Activated CD8-positive, alpha-beta memory T cell treated with anti-CD3 and anti-CD28 coated beads for 1 hour (primary cell): ENCODE results near the gene SLC7A14.
"Not testable (repeated sequence)": the region's sequence is repeated elsewhere in the genome, so short reads cannot be mapped to it uniquely, and the experiment has no call there.

Experiments
- DNase-seq, 2 donors: peaks; one replicate each; pipeline ENCODE4 v3.0.0-alpha.2; 2020; ENCODE audit warnings: low read depth in 1 of 2; ENCODE audit errors: extremely low read depth in 1 of 2

The SLC7A14 gene

DNA sequence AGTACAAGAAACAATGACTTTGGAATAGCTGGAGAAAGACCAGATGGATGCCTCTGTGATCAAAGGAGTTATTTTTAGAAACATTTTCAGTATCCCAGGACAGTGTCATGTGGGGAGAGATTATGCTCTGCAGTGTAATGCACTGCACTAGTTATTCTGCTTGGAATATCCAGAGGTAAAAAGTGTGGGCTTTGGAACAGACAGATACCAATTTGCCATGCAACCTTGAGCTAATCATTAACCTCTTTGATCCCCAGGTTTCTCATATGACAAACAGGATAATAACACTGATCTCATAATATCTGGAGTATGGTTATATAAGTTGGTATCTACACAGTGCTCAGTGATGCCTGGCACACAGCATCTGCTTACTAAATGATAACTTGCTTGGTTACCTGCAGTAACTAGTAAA, 12.2 kb upstream of the SLC7A14 start:
- no peak for DNase-seq

DNA sequence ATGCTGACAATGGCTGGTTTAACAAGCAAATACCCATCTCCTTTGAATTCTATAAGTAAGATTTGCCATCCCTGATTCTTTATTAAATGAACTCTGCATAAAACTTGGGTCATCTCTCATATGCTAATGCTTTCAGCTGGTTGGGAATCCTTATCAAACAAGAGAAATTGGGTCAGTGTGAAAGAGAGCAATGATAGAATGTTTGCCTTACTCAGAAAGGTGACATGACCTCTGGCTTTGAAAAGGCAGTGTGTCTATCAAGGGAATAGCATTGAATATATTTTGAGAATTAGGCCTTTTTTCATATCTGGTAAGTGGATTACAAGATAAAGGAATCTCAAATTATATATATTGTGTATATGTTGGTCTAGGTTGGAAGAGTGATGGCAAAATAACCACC, 8.7 kb upstream of the SLC7A14 start:
- DNase-seq, result no peak

DNA sequence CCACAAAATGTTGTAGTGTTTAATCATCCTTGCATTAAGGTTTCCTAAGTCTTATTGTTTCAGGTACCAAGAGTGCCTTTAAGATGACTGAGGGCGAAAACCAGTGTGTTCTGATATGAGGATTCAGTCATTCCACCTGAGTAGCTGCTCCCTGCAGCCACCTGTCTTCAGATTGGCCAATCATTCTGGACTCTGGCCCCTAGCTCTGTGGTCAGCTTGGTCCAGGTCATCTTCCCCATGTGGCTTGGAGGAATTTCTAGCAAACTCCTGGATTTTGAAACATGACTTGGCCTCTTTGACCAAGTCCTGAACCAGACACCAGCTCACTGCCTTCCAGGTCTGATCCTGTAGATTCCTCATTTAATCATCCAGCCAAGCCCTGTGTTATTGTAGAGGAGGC, 7.8 kb upstream of the SLC7A14 start:
- no peak for DNase-seq

DNA sequence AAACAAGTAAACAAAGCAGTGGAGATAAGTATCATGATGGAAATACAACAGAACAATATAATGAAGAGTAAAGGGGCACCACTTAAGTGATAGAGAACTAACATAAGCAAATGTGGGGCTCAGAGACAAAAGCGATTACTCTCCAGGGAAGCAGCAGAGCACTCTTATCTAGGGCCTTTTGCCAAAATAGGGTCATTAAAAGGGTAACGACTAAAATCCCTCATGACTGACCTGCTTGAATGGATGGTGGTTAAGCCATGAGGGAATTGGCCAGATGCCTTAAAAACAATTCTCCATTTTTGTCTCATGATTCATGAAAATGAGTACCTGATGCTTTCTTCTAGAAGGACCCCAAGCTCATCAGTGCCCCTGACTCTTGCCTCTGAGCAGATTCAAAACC, 3.2 kb upstream of the SLC7A14 start:
- DNase-seq, result no peak

DNA sequence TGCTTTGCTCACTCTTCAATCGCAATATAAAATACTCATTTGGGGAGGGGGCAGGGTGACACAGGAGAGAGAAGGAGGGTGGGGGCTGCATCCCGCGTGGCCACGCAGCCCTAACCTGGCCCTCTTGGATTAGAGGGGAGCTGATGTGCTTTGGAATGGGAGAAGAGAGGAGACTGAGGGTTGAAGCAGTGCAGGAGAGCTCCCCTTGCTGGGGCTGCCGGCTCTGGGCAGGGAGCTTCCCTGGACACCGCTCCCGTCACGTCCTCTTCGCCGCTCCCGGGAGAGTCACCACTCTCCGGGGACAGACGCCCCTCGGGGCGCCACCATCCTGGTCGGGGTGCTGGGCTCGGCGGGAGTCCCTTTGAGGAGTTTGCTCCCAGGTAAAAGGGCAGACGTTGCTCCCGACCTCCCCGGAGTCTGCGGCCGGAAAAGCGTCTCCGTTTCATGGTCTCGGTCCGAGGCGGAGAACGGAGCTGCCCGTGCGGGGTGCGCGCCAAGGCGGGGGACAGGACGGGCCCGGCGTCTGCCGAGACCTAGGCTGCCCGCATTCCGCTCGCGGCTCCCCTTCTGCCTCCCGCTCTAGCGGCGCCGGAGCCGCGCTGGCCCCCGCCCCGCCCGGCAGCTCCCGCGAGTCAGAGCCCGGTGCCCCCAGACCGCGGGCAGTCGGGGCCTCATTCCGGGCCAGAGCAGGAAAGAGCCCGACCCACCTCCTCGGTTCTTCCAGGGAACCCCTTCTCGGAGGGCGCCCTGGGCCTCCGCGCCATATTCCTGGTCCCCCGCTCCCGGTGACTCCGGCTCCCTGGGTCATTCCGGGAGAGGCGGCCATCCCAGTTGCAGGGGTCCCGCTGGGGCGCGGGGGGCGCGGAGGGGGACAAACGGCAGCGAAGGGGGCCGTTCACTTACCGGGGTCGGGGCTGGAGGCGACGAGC, 603 bp downstream of the SLC7A14 start:
- no peak for DNase-seq

DNA sequence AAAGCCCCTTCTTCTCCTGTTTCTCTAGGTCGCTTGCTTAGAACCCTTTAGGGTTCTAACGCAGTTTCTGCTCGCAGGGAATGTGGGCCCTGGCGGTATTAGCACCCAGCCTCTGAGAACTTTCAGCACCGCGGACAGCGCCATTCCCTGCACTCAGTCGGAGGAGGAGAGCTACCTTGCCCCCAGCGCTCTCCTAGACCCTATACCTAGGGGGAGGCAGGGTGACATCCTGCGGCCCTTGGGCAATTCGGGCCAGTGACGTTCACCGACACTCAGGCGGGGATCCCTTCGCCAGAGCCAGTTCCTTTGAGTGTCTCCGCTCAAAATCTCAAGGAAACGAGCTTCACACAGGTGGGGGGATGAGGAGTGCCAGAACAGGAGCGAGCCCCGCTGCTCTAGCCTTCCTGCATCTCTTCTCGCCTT, 1.3 kb downstream of the SLC7A14 start:
- DNase-seq, result peak in 1 of 2 donors; percentile 15

DNA sequence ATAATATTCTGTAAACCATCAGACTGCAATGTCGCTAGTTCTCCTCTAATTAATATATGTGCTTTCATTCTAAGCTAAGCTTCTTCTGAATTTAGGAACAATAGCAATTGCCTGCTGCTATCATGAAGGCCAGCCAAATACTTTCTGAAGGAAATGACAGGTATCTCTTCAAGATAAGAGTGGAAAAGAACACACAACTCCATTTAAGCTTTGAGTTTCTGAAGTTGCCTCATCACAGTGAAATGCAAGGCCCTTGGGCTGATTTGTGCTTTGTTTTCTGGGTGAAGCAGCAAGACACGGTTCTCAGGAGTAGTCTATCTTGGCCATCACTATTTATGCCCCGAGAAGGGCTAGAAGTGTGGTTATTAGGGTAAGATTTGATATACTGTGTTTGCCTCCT, 6.2 kb downstream of the SLC7A14 start:
- DNase-seq, result no peak

DNA sequence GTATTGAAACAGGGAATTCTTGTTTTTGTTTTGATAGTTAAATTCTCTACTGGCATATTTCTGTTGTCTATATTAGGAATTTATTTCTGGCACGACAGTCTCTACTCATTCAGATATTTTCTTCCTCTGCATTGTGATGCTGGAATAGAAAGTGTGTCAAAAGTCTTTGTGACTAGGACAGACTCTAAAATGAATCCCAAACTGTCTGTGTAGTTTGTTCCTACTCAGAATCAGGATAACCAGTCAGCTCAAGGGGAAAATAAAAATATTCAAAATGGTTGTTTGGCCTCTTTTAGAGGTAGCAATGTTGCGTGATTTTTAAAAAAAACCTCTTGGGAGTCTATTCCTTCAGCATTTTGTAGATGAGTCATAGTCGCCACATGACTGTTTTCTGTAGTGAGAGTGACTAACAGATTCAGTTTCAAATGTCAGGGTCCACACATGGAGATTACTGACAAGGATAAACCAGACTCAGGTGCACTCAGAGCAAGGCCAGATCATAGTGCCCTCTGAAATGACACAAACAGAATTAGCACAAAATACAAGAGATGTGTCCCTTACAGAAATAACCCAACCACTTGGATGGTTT, 13.1 kb downstream of the SLC7A14 start:
- no peak for DNase-seq

DNA sequence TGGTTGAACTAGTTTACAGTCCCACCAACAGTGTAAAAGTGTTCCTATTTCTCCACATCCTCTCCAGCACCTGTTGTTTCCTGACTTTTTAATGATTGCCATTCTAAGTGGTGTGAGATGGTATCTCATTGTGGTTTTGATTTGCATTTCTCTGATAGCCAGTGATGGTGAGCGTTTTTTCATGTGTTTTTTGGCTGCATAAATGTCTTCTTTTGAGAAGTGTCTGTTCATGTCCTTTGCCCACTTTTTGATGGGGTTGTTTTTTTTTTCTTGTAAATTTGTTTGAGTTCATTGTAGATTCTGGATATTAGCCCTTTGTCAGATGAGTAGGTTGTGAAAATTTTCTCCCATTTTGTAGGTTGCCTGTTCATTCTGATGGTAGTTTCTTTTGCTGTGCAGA, 18.3 kb downstream of the SLC7A14 start:
- not testable (repeated sequence) for DNase-seq

DNA sequence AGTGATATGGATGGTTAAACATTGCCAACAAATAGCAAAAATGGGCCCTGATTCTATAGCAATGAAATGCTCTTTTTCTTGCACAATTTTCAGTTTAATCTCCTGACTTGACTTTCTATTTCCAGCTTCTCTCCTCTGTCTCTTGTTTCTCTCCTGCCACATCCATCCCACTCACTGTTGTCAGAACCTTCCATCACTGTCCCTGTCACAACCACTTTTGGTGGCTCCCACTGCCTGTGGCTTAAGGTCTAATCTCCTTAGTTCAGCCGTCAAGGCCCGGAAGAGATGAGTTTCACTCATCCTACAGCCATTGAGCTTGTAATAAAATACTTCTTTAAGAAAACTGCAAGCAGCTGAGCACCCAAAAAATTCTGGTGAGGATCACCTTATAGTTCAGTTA, 19.5 kb downstream of the SLC7A14 start:
- DNase-seq, result no peak

DNA sequence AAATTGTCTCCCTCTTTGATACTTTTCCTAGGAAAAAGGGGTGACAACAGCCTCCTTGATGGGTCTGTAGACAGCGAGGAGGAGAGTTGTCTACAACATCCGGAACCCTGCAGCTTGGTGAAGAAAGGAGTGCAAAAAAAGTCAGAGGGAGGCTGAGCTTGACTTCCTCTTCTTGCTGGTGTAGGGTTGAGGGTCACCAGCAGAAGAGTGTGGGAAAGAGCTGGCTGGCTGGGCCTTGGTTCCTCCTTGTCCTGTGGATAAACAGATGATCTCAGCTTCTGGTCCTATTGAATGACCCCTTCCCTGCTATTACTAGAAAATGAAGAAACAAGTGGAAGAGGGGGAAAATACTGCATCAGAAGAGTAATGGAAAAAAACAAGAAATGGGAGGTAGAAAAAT, 20.4 kb downstream of the SLC7A14 start:
- no peak for DNase-seq

DNA sequence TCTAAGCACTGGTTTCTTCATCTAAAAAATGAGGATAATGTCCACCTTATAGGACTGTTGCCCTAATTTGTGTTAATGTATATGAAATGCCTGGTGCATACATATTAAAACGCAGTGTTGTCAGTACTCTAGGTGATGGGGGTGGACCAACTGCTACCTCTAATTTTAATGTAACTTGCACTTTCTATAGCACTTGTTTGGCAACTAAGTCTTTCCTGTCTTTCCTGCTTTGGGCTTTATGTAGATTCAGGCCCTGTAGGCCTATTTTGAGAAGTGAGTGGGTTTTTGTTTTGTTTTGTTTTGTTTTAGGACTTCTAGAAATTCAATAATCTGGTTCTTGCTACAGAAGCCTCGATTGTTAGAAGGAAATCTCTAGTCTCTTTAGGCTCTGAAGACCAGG, 21.2 kb downstream of the SLC7A14 start:
- DNase-seq, result no peak

DNA sequence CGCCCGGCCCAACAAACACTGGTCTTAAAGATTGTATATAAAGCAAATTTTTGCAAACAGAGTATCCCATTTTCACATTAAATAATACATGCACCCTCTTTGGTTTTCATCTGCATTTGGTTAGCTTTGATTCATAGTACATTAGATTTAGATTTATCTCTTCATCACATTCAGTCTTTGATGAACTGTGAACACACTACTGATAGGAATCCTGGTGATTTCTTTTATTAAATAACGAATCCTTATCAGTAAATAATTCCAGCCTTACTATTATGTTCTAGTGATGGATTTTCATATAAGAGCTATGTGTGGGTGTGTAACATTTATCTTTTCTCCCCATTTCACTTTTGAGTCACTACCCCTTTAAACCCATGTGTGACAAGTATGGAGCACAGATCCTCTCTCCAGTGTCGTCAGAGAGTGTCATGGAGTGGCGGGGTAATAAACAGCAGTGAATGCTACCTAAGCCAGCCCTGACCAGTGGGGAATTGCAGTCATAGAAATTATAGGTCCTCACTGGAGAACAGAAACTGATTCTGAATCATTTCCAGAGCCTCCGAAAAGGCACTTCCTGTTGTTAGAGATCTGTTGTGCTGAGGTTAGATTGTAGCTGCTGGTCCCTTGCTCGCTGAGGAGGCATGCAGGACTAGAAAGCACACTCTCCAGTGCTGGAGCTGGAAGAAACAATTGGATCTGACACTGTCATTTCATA, 22.0 kb downstream of the SLC7A14 start:
- DNase-seq, result no peak

DNA sequence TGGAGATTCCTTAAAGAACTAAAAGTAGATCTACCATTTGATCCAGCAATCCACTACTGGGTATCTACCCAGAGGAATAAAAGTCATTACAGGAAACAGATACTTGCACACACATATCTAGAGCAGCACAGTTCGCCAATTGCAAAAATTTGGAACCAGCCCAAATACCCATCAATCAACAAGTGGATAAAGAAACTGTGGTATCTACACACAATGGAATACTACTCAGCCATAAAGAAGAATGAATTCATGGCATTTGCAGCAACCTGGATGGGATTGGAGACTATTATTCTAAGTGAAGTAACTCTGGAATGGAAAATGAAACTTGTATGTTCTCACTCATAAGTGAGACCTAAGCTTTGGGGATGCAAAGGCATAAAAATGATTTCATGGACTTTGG, 23.8 kb downstream of the SLC7A14 start:
- no peak for DNase-seq

DNA sequence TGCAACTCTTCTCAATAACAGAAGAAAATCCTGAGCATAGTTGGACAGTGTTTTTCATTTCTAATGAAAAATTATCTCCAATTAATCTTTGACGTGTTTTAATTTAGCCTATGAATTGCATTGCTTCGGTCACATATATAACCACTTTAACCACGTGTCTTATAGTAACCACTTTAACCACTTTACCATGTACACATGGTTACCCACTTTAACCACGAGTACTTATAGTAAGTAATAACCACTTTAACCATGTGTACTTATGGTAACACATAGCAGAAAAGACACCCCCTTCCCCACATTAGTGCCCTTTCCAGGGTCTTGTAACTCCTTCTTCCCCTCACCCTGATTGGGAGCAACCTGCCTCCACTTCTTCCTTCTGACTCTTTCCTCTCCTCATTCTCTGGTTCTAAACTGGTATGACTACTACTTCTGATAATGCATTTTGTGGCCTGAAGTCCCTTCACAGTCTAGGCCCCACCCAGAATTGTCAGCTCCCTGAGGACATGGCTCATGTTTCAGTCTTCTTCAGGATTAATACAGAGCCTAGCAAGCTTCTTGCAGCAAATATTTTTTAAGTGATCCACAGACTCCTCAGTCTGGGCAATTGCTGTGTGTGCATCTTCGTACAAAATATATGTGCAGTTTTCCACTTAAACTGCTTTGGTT, 25.0 kb downstream of the SLC7A14 start:
- no peak for DNase-seq

DNA sequence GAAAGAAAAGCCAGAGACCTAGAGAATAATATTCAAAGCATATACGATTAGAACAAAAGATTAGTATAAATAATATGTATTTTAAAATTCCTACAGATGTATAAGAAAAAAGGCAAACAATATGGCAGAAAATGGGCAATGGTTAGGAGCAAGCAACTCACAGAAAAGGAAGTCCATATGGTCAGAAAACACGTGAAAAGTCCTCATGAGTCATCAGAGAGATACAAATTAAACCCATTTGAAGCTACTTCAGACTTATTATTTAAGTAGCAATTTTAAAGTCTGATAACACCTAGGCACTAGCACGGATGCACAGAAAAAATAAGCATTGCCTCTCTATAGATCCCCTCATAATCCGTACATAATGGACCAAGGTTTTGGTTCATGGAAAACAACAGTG, 25.6 kb downstream of the SLC7A14 start:
- DNase-seq, result no peak

DNA sequence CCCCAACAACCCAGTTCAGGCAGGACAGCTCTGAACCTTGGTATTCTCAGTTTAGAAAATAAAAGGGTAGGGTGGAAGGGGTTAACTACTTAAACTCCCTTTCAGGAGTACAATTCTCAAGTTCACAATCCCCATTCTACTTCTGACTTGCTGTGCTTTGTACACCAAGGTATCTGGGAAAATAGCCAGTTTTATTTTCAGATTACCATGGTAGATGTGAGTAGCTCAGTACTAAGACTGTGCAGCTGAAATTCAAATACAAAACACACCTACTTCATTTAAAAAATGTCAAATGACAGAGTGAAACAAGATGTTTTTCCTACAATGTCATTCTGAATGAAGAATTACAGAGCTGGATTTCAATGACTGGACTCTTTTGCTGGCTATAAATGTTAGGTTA, 27.4 kb downstream of the SLC7A14 start:
- DNase-seq, result no peak

DNA sequence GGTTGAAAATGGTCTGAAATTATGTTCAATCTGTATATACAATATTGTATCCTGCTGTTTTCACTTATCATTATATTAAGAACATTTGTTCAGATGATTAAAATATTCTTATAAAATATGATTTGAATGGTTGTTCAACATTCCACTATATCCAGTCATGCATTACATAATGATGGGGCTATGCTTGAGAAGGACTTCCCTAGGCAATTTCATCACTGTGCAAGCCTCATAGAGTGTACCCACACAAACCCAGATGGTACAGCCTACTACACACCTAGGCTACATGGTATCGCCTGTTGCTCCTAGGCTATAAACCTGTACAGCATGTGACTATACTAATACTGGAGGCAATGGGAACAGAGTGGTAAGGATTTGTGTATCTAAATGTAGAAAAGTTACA, 30.5 kb downstream of the SLC7A14 start:
- DNase-seq, result no peak

DNA sequence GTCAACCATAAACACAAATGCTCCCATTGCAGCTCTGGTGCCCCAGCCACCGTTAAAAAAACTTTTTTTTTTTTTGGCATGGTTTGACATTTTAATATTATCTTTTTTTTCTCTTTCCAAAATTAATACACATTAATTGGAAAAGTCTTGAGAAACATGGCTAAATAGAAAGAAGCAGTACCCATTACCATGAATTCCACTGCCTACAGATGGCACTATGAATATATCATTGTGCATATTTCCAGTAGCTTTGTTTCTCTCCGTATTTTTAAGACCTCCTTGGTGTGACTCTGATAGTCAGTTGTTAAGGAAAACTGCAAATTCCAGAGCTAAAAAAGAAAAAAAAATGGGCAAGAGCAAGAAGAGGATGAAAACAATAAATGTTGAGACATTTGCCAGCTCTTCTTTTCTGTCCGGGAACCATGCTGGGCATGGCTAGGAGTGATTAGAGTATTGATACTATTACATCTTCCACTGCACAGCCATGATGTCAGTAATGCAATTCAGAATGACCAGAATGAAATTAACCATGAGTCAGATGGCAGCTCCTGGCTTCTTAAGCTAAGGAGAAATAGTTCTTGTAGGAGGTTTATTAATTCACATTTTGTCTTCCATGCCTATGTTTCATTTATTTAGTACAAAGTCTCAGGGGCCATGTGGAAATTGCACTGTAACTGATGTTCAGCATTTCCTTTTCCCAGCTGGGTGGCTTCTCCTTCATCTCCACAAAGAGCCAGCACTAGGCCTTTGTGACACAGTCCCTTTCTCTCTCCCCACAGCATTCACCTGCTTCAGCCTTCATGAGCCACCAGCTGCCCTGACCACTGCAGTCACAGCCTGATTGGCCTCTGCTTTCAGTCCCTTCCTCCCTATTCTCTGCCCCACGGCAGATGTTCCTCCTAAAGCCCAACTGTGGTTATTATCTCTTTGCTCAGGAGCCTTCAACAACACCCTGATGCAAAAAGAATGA, 31.8 kb downstream of the SLC7A14 start:
- no peak for DNase-seq

DNA sequence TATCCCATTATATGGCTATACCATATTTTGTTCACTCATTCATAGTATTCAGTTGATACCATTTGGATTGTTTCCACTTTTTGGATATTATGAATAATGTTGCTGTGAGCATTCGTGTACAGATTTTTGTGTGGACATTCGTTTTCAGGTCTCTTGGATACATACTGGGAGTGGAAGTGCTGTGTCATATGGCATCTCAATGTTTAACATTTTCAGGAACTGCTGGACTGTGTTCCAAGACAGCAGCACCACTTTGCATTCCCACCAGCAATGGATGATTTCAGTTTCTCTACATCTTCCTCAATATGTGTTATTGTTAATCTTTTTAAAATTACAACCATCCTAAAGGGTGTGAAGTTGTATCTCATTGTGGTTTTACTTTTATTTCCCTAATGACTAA, 34.6 kb downstream of the SLC7A14 start:
- no peak for DNase-seq
